GM12878 (cell line): Measurements from ENCODE around the gene ESR1. TPM values are rescaled to one million over a fixed set of nuclear protein-coding genes. Genes with fewer than 3 reads are reported as not detected.

Experiments
- BHLHE40 ChIP-seq, 2 experiments: fragments of 450-650 bp in 1 of 2; IDR thresholded peaks; 2 replicates each; pipeline ENCODE4 v1.6.1; 2011 to 2017; ENCODE audit warnings: low read depth in 2 of 2, borderline replicate concordance in 1 of 2, improper control_type of control experiment in 1 of 2, low read length in 1 of 2, mild to moderate bottlenecking in 1 of 2
- EP300 ChIP-seq, 2 experiments: fragments of 150-350 bp in 1 of 2; IDR thresholded peaks; 2 replicates each; pipeline ENCODE4 v1.6.1; 2011 to 2012; ENCODE audit warnings: low read depth in 2 of 2, low read length in 2 of 2, borderline replicate concordance in 1 of 2, improper control_type of control experiment in 1 of 2, inconsistent platforms in 1 of 2; ENCODE audit not compliant: control insufficient read depth in 1 of 2
- ETV6 ChIP-seq, 2 experiments: fragments of 450-650 bp in 1 of 2; IDR thresholded peaks in 1 of 2; conservative IDR thresholded peaks in 1 of 2; 2 replicates each; pipeline ENCODE4 v1.6.1; 2014; ENCODE audit warnings: antibody characterized with exemption in 1 of 2, borderline replicate concordance in 1 of 2, low read depth in 1 of 2, mild to moderate bottlenecking in 1 of 2, moderate library complexity in 1 of 2
- FOS ChIP-seq: IDR thresholded peaks from 3 replicates; pipeline ENCODE4 v1.6.1; 2011; ENCODE audit warnings: borderline replicate concordance; ENCODE audit not compliant: insufficient read length; ENCODE audit errors: extremely low read depth
- IRF4 ChIP-seq: IDR thresholded peaks from 2 replicates; pipeline ENCODE4 v1.6.1; 2011; ENCODE audit warnings: low read depth, low read length
- LARP7 ChIP-seq: fragments of 450-650 bp; IDR thresholded peaks from 2 replicates; pipeline ENCODE4 v1.6.1; 2017; ENCODE audit warnings: mild to moderate bottlenecking
- MEF2A ChIP-seq: IDR thresholded peaks from 2 replicates; pipeline ENCODE4 v1.6.1; 2011; ENCODE audit warnings: low read depth, mild to moderate bottlenecking, low read length, moderate library complexity; ENCODE audit not compliant: insufficient read depth
- MEF2B ChIP-seq: fragments of 450-650 bp; IDR thresholded peaks from 2 replicates; pipeline ENCODE4 v1.6.1; 2018; ENCODE audit warnings: mild to moderate bottlenecking, moderate library complexity; ENCODE audit not compliant: partially characterized antibody, poor library complexity, severe bottlenecking
- MTA2 ChIP-seq: fragments of 450-650 bp; IDR thresholded peaks from 2 replicates; pipeline ENCODE4 v1.6.1; 2016; ENCODE audit warnings: low read depth, mild to moderate bottlenecking, moderate library complexity
- NBN ChIP-seq: fragments of 450-650 bp; IDR thresholded peaks from 2 replicates; pipeline ENCODE4 v1.6.1; 2016
- NFIC ChIP-seq: IDR thresholded peaks from 2 replicates; pipeline ENCODE4 v1.6.1; 2012; ENCODE audit warnings: low read depth, mild to moderate bottlenecking, inconsistent platforms, low read length, moderate library complexity
- PKNOX1 ChIP-seq: fragments of 450-650 bp; IDR thresholded peaks from 2 replicates; pipeline ENCODE4 v1.6.1; 2016; ENCODE audit warnings: mild to moderate bottlenecking
- RELA ChIP-seq: fragments of 450-650 bp; IDR thresholded peaks from 2 replicates; pipeline ENCODE4 v1.8.0; 2014; ENCODE audit warnings: borderline replicate concordance; ENCODE audit not compliant: partially characterized antibody
- RELB ChIP-seq: fragments of 450-650 bp; IDR thresholded peaks from 2 replicates; pipeline ENCODE4 v1.6.1; 2017; ENCODE audit warnings: low read depth, mild to moderate bottlenecking, moderate library complexity
- REST ChIP-seq: IDR thresholded peaks from 2 replicates; pipeline ENCODE4 v1.6.1; 2012; ENCODE audit warnings: mild to moderate bottlenecking, low read depth, low read length
- RUNX3 ChIP-seq: IDR thresholded peaks from 2 replicates; pipeline ENCODE4 v1.6.1; 2012; ENCODE audit warnings: low read length, inconsistent platforms
- SPI1 ChIP-seq: IDR thresholded peaks from 2 replicates; pipeline ENCODE4 v1.6.1; 2011; ENCODE audit warnings: low read depth, mild to moderate bottlenecking, low read length, moderate library complexity, borderline replicate concordance; ENCODE audit not compliant: insufficient read depth
- SREBF2 ChIP-seq: IDR thresholded peaks from 2 replicates; pipeline ENCODE4 v1.6.1; 2012; ENCODE audit warnings: mild to moderate bottlenecking, low read length
- SUZ12 ChIP-seq: fragments of 200-600 bp; sonication (generic); IDR thresholded peaks from one replicate; pipeline ENCODE4 v1.6.1; 2018; ENCODE audit warnings: antibody characterized with exemption, mild to moderate bottlenecking; ENCODE audit not compliant: unreplicated experiment
- TCF12 ChIP-seq: IDR thresholded peaks from 2 replicates; pipeline ENCODE4 v1.6.1; 2011; ENCODE audit warnings: low read depth, mild to moderate bottlenecking, low read length
- ZBED1 ChIP-seq: IDR thresholded peaks from 2 replicates; pipeline ENCODE4 v1.6.1; 2016; ENCODE audit warnings: borderline replicate concordance
- ZNF24 ChIP-seq: fragments of 450-650 bp; IDR thresholded peaks from 2 replicates; pipeline ENCODE4 v1.6.1; 2017; ENCODE audit warnings: antibody characterized with exemption, mild to moderate bottlenecking
- polyA plus RNA-seq, 11 experiments: library from polyadenylated mRNA; depleted of rRNA in 4 of 11; unstranded in 6 of 11; stranded (reverse) in 5 of 11; fragments of >200 nt; fragmentation: Nextera tagmentation in 4 of 11; fragmentation: Illumina TruSeq in 1 of 11; extraction: Ambion mirVana in 4 of 11; extraction: Trizol in 1 of 11; gene quantifications; 1 replicate in 1 of 11; 2 replicates in 10 of 11; pipeline versions ENCODE4 v1.2.1 to v1.2.3, GENCODE V29; 2011 to 2016; ENCODE audit warnings: inconsistent platforms in 2 of 11, missing spikeins in 2 of 11, low read depth in 1 of 11
- total RNA-seq, 4 experiments: library from RNA; depleted of rRNA in 3 of 4; stranded (reverse); fragments of >200 nt in 3 of 4; fragmentation: Illumina TruSeq in 1 of 4; extraction: Trizol in 1 of 4; gene quantifications; 2 replicates each; pipeline versions ENCODE4 v1.2.1 to v1.2.3, GENCODE V29; 2013 to 2021

The ESR1 gene
- total and polyA plus RNA-seq, 10 of the 15 experiments (the other 5 are each of a cell fraction or from before 2014, with no cell fraction given) = 0.03 to 0.51 (median 0.21) TPM; not detected in 4

- TF ChIP-seq SREBF2 = no peak
- peak; percentile 75 for TF ChIP-seq ZBED1
- no peak for TF ChIP-seq LARP7
- TF ChIP-seq RELB = peak; percentile 98
- TF ChIP-seq SPI1 = peak; percentile 46; the same call in 1 of the 2 replicates
- peak; percentile 85 for TF ChIP-seq NFIC
- TF ChIP-seq MEF2A = 0 out of 2 replicates have a peak, but pooled peaks have one; percentile 33
- peak; percentile 98 for TF ChIP-seq RELA
- peak; percentile 70; the same call in 1 of the 2 replicates for TF ChIP-seq IRF4
- TF ChIP-seq MEF2B = peak; percentile 32
- TF ChIP-seq RUNX3 = peak; percentile 49
- peak; percentile 65; the same call in 1 of the 2 replicates for TF ChIP-seq MTA2
- peak in 1 of 2 experiments; percentile 70; a peak in 1 of 4 replicates for TF ChIP-seq ETV6 (conservative IDR thresholded peaks at IDR 0.05 in 1 of 2, IDR thresholded peaks at IDR 0.05 in 1 of 2; ENCODE audit: borderline replicate concordance in 1 of 2, low read depth in 1 of 2)
- TF ChIP-seq PKNOX1 = peak; percentile 42; the same call in 1 of the 2 replicates
- peak; percentile 97 for TF ChIP-seq TCF12
- TF ChIP-seq FOS = no peak
- TF ChIP-seq EP300 (IDR thresholded peaks at IDR 0.05; ENCODE audit: borderline replicate concordance in 1 of 2, control insufficient read depth in 1 of 2, low read depth in 2 of 2, low read length in 2 of 2) = peak; percentile 70 to 83; a peak in 2 of 4 replicates
- TF ChIP-seq NBN = no peak
- TF ChIP-seq SUZ12 = no peak
- 0 out of 4 replicates have a peak, but pooled peaks of 1 of the 2 experiments have one; percentile 22 for TF ChIP-seq BHLHE40 (IDR thresholded peaks at IDR 0.05; ENCODE audit: borderline replicate concordance in 1 of 2, low read depth in 2 of 2, low read length in 1 of 2)
- peak; percentile 97 for TF ChIP-seq ZNF24
- TF ChIP-seq REST = no peak
Measured at GRCh38 chr6:152160346-152160745, 352.9 kb downstream of the ESR1 start (continued).
